ENCODE data around the gene RNLS. TPM values are rescaled to one million over a fixed set of nuclear protein-coding genes. Genes with fewer than 3 reads are reported as not detected.

RNLS gene
- polyA plus RNA-seq, 2 of the 4 experiments (the other 2 are of a cell fraction) = 11.7 to 16.8 TPM

DNA sequence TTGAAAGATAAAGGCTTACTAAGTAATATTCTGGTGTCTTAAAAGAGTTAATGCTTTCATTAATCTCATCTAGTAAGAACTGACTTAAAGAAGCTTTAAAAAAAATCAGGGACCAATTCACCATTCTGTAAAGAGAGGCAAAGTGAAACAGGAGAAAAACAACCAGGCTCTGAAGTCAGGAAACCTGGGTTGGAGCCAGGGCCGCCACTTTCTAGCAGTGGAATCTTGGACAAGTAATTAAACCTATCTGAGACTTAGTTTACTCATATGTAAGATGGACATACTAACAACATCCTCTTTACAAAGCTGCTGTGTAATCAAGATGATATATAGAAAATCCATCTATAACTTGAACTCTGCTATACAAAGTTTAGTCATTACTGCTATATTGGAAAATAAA is 154.1 kb downstream of the RNLS start (continued):
- TF ChIP-seq ATOH8 (CRISPR knock-in tag; IDR thresholded peaks at IDR 0.05; ENCODE audit: low read depth) (no peak), PHF8 (IDR thresholded peaks at IDR 0.05; ENCODE audit: borderline replicate concordance, low read depth) (no peak), RARB (CRISPR knock-in tag; IDR thresholded peaks at IDR 0.05) (no peak), NFE2L2 (conservative IDR thresholded peaks at IDR 0.05; ENCODE audit: low read length) (no peak), SREBF2 (IDR thresholded peaks at IDR 0.05) (no peak), JUN (IDR thresholded peaks at IDR 0.05) (no peak)
- TF ChIP-seq, protein P1, sequence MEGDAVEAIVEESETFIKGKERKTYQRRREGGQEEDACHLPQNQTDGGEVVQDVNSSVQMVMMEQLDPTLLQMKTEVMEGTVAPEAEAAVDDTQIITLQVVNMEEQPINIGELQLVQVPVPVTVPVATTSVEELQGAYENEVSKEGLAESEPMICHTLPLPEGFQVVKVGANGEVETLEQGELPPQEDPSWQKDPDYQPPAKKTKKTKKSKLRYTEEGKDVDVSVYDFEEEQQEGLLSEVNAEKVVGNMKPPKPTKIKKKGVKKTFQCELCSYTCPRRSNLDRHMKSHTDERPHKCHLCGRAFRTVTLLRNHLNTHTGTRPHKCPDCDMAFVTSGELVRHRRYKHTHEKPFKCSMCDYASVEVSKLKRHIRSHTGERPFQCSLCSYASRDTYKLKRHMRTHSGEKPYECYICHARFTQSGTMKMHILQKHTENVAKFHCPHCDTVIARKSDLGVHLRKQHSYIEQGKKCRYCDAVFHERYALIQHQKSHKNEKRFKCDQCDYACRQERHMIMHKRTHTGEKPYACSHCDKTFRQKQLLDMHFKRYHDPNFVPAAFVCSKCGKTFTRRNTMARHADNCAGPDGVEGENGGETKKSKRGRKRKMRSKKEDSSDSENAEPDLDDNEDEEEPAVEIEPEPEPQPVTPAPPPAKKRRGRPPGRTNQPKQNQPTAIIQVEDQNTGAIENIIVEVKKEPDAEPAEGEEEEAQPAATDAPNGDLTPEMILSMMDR (IDR thresholded peaks at IDR 0.05) = no peak

- FAIRE-seq (peak; percentile 86), ATAC-seq (peak; percentile 77 to 89; a peak in 5 of 6 replicates), DNase-seq (ENCODE audit: low read depth in 1 of 2, low spot score in 1 of 2) (peak; percentile 17 to 60)
- Histone ChIP-seq H3K9me3 (no peaks in the 10 kb centered on the region), H3K27ac (peak overlapping the region; percentile 8 to 39; a peak in 1 of 6 replicates), H3K4me1 (peaks cover 17% of the 10 kb centered on the region), H3K4me2 (peak overlapping the region; percentile 67), H3K4me3 (no peak overlapping the region)
- ChIA-PET CTCF (no interaction called here), POLR2A (no interaction called here)
- TF ChIP-seq, protein P1 (IDR thresholded peaks at IDR 0.05) = no peak
- TF ChIP-seq GATA3 (IDR thresholded peaks at IDR 0.05; ENCODE audit: borderline replicate concordance) (peak; percentile 72), REST (IDR thresholded peaks at IDR 0.05) (no peak), RFX5 (IDR thresholded peaks at IDR 0.05) (no peak), FOSL2 (IDR thresholded peaks at IDR 0.05) (peak; percentile 48; the same call in 1 of the 2 replicates), FOSL2 (CRISPR knock-in tag; IDR thresholded peaks at IDR 0.05) (peak; percentile 56), FOXS1 (CRISPR knock-in tag; IDR thresholded peaks at IDR 0.05) (no peak), JUNB (IDR thresholded peaks at IDR 0.05) (peak; percentile 72), BCL3 (IDR thresholded peaks at IDR 0.05) (0 out of 3 replicates have a peak, but pooled peaks have one; percentile 48), JUN (IDR thresholded peaks at IDR 0.05) (peak; percentile 23 to 53; a peak in 1 of 5 replicates), EP300 (IDR thresholded peaks at IDR 0.05) (peak in 1 of 2 experiments; percentile 44; a peak in 1 of 5 replicates)
- WGBS (ENCODE audit: missing lambda C conversion rate) = 9% methylated on average over 1 of the region's 1 CpG
These were observed 154.7 kb downstream of the RNLS start for GRCh38 chr10:88428442-88428841.
